Neural cell (in vitro differentiated cells): ENCODE data around the gene COMMD2.

Experiments
- EP300 ChIP-seq: fragments of 450-650 bp; conservative IDR thresholded peaks from 2 replicates; pipeline ENCODE4 v1.6.1; 2014; ENCODE audit warnings: antibody characterized with exemption, mild to moderate bottlenecking, moderate library complexity; ENCODE audit not compliant: poor library complexity, severe bottlenecking
- EZH2 ChIP-seq: fragments of 200-600, 300-800 bp; shearing (Covaris generic), sonication (generic); IDR thresholded peaks from 2 replicates; pipeline ENCODE4 v1.6.1; 2014; ENCODE audit warnings: antibody characterized with exemption, low read length, borderline replicate concordance, mild to moderate bottlenecking; ENCODE audit not compliant: insufficient read depth, poor library complexity, severe bottlenecking
- POLR2AphosphoS5 ChIP-seq: IDR thresholded peaks from 2 replicates; pipeline ENCODE4 v1.6.1; 2012
- RAD21 ChIP-seq: fragments of 450-650 bp; conservative IDR thresholded peaks from 2 replicates; pipeline ENCODE4 v1.6.1; 2014; ENCODE audit warnings: antibody characterized with exemption, mild to moderate bottlenecking, moderate library complexity
- SMC3 ChIP-seq: fragments of 450-650 bp; conservative IDR thresholded peaks from 2 replicates; pipeline ENCODE4 v1.6.1; 2014; ENCODE audit warnings: antibody characterized with exemption, mild to moderate bottlenecking, moderate library complexity; ENCODE audit not compliant: poor library complexity
- TAF1 ChIP-seq: IDR thresholded peaks from 2 replicates; pipeline ENCODE4 v1.6.1; 2012; ENCODE audit warnings: low read depth
- TF ChIP-seq, protein P1 (sequence below): IDR thresholded peaks from 2 replicates; pipeline ENCODE4 v1.6.1; 2012; ENCODE audit warnings: borderline replicate concordance
- TF ChIP-seq, protein P2 (sequence below): fragments of 450-650 bp; IDR thresholded peaks from 2 replicates; pipeline ENCODE4 v1.5.1; 2014; ENCODE audit warnings: antibody characterized with exemption, mild to moderate bottlenecking, moderate library complexity; ENCODE audit not compliant: poor library complexity, severe bottlenecking

DNA sequence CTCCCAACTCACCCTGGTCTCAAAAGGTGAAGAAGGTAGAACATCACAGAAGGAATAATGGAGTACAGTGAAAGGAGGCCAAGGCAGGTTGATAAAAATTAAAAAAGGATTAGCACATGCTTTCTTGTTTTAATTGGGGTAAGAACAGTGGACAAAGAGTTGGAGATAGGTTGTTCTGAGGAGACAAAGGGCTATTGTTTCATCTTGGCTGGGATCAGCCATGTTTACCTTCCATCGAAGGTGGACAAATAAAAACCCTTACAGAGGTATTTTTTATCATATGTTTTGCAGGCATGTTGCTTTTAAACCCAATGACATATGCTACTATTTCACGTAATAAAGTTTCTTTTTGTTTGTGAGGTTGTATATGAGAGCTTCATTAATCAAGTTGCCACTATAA is 12.9 kb downstream of the COMMD2 start:
- TF ChIP-seq, protein P1, sequence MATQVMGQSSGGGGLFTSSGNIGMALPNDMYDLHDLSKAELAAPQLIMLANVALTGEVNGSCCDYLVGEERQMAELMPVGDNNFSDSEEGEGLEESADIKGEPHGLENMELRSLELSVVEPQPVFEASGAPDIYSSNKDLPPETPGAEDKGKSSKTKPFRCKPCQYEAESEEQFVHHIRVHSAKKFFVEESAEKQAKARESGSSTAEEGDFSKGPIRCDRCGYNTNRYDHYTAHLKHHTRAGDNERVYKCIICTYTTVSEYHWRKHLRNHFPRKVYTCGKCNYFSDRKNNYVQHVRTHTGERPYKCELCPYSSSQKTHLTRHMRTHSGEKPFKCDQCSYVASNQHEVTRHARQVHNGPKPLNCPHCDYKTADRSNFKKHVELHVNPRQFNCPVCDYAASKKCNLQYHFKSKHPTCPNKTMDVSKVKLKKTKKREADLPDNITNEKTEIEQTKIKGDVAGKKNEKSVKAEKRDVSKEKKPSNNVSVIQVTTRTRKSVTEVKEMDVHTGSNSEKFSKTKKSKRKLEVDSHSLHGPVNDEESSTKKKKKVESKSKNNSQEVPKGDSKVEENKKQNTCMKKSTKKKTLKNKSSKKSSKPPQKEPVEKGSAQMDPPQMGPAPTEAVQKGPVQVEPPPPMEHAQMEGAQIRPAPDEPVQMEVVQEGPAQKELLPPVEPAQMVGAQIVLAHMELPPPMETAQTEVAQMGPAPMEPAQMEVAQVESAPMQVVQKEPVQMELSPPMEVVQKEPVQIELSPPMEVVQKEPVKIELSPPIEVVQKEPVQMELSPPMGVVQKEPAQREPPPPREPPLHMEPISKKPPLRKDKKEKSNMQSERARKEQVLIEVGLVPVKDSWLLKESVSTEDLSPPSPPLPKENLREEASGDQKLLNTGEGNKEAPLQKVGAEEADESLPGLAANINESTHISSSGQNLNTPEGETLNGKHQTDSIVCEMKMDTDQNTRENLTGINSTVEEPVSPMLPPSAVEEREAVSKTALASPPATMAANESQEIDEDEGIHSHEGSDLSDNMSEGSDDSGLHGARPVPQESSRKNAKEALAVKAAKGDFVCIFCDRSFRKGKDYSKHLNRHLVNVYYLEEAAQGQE = no peak
- TF ChIP-seq, protein P2, sequence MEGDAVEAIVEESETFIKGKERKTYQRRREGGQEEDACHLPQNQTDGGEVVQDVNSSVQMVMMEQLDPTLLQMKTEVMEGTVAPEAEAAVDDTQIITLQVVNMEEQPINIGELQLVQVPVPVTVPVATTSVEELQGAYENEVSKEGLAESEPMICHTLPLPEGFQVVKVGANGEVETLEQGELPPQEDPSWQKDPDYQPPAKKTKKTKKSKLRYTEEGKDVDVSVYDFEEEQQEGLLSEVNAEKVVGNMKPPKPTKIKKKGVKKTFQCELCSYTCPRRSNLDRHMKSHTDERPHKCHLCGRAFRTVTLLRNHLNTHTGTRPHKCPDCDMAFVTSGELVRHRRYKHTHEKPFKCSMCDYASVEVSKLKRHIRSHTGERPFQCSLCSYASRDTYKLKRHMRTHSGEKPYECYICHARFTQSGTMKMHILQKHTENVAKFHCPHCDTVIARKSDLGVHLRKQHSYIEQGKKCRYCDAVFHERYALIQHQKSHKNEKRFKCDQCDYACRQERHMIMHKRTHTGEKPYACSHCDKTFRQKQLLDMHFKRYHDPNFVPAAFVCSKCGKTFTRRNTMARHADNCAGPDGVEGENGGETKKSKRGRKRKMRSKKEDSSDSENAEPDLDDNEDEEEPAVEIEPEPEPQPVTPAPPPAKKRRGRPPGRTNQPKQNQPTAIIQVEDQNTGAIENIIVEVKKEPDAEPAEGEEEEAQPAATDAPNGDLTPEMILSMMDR = no peak
- TF ChIP-seq EP300 = no peak
- no peak for TF ChIP-seq POLR2AphosphoS5
- TF ChIP-seq TAF1 = no peak
- TF ChIP-seq EZH2 = no peak
- no peak for TF ChIP-seq RAD21
- TF ChIP-seq SMC3 = no peak
